NCI-H524 (cell line): Measurements from ENCODE around the gene PC.

ENCODE experiments used
- DNase-seq, 2 experiments: peaks; one replicate each; lab custom pipeline; 2025; lab: John Stamatoyannopoulos, UW

PC gene

GRCh38 chr11:66882561-66883015, 75.6 kb downstream of the PC start:
- peak; percentile 49 to 51 for DNase-seq

DNA sequence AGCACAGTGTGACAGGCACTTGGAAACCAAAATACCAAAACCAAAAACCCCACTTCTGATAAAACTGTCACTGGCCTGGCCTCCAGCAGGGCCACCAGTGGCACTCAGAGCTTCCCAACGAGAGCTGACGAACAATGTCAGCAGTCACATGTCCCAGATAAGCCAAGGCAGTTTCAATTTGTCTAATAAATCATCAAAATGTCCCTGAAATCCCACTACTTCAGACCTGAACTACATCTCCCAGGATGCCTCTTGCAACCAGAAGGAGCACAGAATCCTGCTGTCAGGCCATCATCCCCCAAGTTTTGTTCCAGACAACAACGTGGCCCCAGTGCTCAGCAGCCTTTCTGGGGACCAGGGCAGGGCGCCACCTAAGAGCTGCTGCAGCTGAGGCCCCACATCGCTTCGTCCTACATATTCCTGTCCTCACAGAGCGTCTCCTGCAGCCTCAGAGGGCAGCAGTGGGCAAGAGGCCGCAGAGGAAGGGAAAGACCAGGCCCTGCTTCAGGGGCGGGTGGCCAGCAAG, 76.2 kb downstream of the PC start:
- no peak for DNase-seq

- peak in 1 of 2 experiments; percentile 19 for DNase-seq
These were observed 76.7 kb downstream of the PC start for GRCh38 chr11:66881451-66881835.

DNA sequence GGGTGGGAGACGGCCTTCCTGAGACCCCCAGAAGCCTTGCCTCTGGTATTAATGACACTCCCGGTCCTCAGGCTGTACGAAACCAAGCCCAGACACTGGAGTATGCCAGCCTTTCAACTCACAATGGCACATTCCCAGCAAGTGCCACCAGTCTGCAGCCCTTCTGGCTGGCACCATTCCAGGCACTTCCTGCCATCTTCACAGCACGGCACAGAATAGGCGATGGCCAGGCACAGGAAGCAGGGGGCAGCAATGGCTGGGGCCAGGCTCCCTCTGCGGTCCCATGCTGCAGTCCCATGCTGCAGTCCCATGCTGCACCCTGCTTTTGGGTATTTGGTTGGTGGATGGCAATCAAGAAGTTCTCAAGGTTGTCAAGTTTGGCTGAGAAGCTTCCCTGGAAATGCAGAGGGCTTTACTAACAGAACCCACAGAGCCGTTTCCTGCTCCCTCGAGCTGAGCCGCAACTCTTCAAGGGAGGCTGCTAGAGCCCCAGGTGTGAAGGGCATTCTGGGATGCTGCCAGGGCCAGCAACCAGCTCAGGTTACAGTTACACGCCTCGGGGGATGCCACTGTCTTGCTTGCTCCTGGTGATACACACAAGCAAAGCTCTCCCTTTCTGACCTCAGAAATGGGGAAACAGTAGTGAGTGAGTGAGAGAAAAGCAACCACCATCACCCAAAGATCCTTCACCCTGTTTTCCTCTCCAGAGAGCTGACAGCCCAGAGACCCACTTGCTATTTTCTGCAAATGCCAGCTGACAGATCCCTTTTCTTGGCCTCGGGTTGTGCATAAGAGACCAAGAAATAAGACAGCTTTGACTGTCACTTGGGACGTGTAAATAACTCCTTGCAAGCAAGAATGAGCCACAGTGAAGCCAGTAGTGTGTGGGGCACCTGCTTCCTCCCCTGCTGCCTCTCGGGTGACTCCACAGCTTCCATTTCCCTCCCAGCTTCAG, 77.4 kb downstream of the PC start:
- peak; percentile 49 to 65 for DNase-seq

GRCh38 chr11:66879999-66880398, 78.2 kb downstream of the PC start:
- DNase-seq, result no peak

DNA sequence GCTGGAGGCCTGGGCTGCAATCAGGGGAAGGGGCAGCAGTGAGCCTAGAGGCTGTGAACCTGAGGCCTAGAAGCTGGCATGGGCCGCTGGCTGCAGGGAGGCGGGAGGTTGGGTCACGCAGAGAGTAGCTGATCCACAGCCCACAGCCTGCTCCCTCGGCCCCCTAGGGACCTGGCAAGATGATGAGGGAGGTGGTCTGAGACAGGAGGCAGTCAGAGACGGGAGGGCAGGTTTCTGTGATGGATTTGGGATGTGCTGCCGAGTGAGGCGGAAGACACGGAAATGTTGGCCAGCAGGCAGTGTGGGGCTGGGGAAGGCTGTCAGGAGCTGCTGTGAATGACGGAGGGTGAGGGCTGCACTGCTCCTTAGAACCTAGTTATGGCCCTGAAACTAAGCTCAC, 78.6 kb downstream of the PC start:
- DNase-seq, result no peak

DNA sequence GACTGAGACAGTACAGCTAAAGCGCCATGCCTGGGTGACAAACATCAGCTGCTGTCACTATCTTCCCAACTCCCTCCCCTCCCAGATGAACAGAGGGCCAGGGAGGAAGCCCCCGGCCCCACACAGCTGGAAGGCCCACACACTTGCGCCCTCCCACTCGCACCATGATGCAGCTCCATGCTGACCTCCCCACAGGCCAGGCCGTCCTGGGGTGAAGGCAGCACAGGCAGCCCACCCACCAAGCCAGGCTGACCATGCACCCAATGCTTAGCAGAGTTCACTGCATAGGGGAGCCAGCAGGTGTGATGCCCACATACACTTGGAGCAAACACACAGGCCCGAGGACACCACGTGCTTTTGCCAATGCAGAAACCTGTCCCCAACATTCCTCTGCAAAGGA, 79.2 kb downstream of the PC start:
- no peak for DNase-seq

DNA sequence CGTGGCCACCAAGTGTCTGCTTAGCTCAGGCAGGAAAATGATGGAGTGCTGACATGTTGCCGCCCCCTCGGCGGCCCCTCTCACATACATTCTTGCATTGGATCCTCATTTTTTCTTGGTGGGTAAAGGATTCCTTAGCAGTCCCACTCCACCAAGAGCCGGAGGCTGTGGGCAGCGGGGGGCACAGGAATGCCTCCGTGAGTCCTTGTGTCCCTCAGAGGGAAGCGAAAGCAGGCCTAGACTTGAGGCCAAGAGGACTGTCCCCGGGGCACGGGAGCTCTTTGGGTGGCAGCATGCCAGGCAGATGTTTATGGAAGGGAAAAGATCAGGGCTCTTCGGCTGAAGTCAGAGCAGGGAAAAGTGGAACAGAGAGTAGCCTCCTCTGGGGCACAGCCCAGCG, 79.7 kb downstream of the PC start:
- DNase-seq, result no peak

- DNase-seq, result no peak
These were observed 80.4 kb downstream of the PC start for GRCh38 chr11:66877588-66878385.

GRCh38 chr11:66875378-66875777, 82.8 kb downstream of the PC start:
- no peak for DNase-seq

GRCh38 chr11:66874232-66874631, 84.0 kb downstream of the PC start:
- DNase-seq, result no peak

DNA sequence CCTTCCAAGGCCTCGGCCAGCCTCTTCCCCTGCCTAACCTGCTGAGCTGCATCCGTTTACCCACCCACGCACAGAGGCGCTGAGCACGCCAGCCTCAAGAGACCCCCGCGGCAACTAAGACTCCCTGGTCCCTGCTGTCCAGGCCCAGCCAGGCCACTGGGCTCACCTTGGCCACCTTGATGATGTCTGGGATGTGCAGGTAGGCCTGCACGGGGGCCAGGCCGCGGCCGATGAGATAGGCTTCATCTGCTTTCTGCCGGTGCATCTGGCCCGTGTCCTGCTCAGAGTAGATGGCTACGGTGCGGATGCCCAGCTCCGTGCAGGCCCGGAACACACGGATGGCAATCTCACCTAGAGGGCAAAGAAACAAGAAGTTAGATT, 86.7 kb downstream of the PC start:
- DNase-seq, result no peak

- no peak for DNase-seq
These were observed 87.3 kb downstream of the PC start for GRCh38 chr11:66870616-66871520.

GRCh38 chr11:66870131-66870530, 88.1 kb downstream of the PC start:
- no peak for DNase-seq

- no peak for DNase-seq
These were observed 88.7 kb downstream of the PC start for GRCh38 chr11:66869567-66869870.

DNA sequence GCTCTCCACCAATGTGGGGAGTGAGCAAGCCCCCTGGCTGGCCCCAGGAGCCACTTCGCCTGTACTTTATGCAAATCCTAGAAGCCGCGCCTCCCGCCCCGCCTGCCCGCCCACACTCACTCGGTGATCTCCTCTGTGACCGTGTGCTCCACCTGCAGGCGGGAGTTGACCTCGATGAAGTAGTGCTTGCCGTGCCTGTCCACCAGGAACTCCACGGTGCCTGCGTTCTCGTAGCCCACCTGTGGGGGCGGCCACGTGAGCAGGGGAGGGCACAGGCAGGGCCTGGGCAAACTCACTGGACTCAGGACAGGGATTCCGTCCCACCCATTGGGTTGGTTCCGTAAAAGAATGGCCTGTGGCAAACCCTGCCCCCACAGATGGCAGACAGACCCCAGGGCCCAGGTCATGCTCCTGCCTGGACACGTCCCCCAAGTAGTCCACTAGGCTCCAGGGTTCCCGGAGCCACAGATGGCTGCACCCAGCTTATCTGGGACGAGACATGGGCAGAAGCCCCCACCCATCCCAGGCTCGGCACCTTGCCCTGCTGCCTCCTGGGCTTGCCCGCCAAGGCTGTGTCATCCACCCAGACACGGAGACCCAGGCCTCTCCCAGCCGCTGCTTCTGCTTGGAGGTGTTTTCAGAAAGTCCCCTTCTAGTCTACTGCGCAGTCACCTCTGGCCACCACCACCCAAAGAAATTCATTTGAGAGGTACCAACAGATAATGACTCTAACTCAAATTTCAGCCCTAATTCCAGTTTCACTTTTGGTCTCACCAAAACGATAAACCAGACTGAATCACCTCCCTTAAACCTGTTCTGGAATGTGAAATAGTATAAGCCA, 89.2 kb downstream of the PC start:
- peak in 1 of 2 experiments; percentile 34 for DNase-seq

DNA sequence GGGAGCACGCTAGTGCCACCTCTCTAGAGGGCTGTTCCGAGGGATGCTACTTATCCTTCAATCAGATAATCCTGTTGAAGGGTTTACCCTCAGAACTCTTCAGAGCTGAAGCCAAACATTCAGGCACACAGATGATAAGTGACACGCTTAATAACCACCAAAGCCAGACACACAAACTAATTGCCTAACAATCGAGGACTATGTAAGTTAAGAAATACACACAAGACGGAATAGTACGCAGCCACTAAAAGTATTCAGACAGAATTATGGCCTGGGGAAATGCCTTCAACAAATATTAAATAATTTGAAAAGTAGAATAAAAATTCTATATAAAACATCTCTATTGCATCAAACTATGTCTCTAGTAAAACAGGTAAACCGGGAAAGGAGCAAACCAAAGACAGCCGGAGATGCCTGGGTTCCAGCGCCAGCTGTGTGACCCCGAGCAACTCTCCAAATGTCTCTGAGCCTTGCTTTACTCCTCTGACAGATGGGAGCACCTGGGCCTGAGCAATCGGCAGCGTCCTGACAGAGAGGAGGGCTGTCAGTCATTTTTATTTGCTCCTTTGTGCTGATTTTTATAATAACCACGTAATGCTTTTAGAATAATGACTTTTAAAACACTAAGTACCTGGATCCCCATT, 90.0 kb downstream of the PC start:
- DNase-seq, result peak; percentile 57 to 81

- DNase-seq, result peak in 1 of 2 experiments; percentile 43
These were observed 90.7 kb downstream of the PC start for GRCh38 chr11:66867425-66868040.

- peak; percentile 85 to 95 for DNase-seq
These were observed 91.6 kb downstream of the PC start for GRCh38 chr11:66866511-66866986.

DNA sequence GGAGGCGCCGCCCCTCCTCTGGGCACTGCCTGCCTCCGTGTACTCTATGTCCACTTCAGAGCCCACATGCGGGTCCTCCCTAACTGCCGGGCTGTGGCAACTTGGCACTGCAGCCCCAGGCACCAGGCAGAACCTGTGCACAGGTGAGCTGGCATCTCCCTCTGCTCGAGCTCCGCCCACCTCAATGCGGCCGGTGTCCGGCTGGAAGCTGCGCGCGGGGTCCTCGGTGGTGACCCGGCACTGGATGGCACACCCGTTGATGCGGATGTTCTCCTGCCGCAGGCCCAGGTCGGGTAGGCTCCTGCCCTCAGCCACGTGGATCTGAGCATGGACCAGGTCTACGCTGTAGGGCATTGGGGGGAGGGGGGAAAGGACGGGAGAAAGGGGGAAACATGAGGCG, 92.2 kb downstream of the PC start:
- no peak for DNase-seq
